Hepatocyte (in vitro differentiated cells): ENCODE measurements around the gene DPYD. TPM values are rescaled to one million over a fixed set of nuclear protein-coding genes. Genes with fewer than 3 reads are reported as not detected.
A peak's percentile ranks its signal among the peaks of the same experiment; 100 is the strongest.

Source experiments
- DNase-seq: peaks from one replicate; pipeline ENCODE4 v3.0.0-alpha.2; 2016; ENCODE audit warnings: low spot score
- H2AFZ ChIP-seq: fragments of 200-600 bp; sonication (generic); 2 replicates; pipeline ENCODE4 v1.6.0; 2016; ENCODE audit warnings: antibody characterized with exemption, mild to moderate bottlenecking
- H3K27ac ChIP-seq: fragments of 200-600 bp; sonication (generic); 2 replicates; pipeline ENCODE4 v1.5.1; 2016; ENCODE audit warnings: mild to moderate bottlenecking
- H3K27me3 ChIP-seq: fragments of 200-600 bp; sonication (generic); 2 replicates; pipeline ENCODE4 v1.6.1; 2016
- H3K36me3 ChIP-seq: fragments of 200-600 bp; sonication (generic); replicated peaks from 2 replicates; pipeline ENCODE4 v1.5.1; 2016; ENCODE audit warnings: low read depth; ENCODE audit not compliant: insufficient read depth
- H3K4me1 ChIP-seq: fragments of 200-600 bp; sonication (generic); 2 replicates; pipeline ENCODE4 v1.5.1; 2016; ENCODE audit warnings: mild to moderate bottlenecking, moderate library complexity; ENCODE audit not compliant: insufficient read depth
- H3K4me2 ChIP-seq: fragments of 200-600 bp; sonication (generic); 2 replicates; pipeline ENCODE4 v1.6.0; 2016
- H3K4me3 ChIP-seq: fragments of 200-600 bp; sonication (generic); 2 replicates; pipeline ENCODE4 v1.5.1; 2016; ENCODE audit warnings: mild to moderate bottlenecking
- H3K79me2 ChIP-seq: fragments of 200-600 bp; sonication (generic); 2 replicates; pipeline ENCODE4 v1.6.0; 2017; ENCODE audit warnings: mild to moderate bottlenecking
- H3K9me2 ChIP-seq: fragments of 200-600 bp; sonication (generic); replicated peaks from 2 replicates; pipeline ENCODE4 v1.6.0; 2017; ENCODE audit warnings: mild to moderate bottlenecking; ENCODE audit not compliant: insufficient read depth
- H3K9me3 ChIP-seq: fragments of 200-600 bp; sonication (generic); 2 replicates; pipeline ENCODE4 v1.5.1; 2016; ENCODE audit warnings: low read depth, mild to moderate bottlenecking
- H4K20me1 ChIP-seq: fragments of 200-600 bp; sonication (generic); 2 replicates; pipeline ENCODE4 v1.6.0; 2016; ENCODE audit warnings: mild to moderate bottlenecking; ENCODE audit not compliant: insufficient read depth, poor library complexity, severe bottlenecking
- CTCF ChIP-seq: fragments of 200-600 bp; sonication (generic); IDR thresholded peaks from 2 replicates; pipeline ENCODE4 v1.5.1; 2016; ENCODE audit warnings: antibody characterized with exemption, mild to moderate bottlenecking; ENCODE audit not compliant: poor library complexity
- EZH2 ChIP-seq: fragments of 200-600 bp; sonication (generic); IDR thresholded peaks from 2 replicates; pipeline ENCODE4 v1.6.1; 2016; ENCODE audit warnings: antibody characterized with exemption, mild to moderate bottlenecking, borderline replicate concordance
- EZH2phosphoT487 ChIP-seq: fragments of 200-600 bp; sonication (generic); IDR thresholded peaks from one replicate; pipeline ENCODE4 v1.6.1; 2018; ENCODE audit warnings: antibody characterized with exemption, mild to moderate bottlenecking, low read depth, moderate library complexity; ENCODE audit not compliant: unreplicated experiment, severe bottlenecking
- WGBS: methylation state at CpG from one replicate; pipeline ENCODE4 v1.1.6; 2016; ENCODE audit warnings: low lambda C conversion rate; ENCODE audit errors: missing lambda C conversion rate; 5-methylcytosine and 5-hydroxymethylcytosine counted together
- polyA plus RNA-seq: library from polyadenylated mRNA; unstranded; fragments of >200 nt; fragmentation: Nextera tagmentation; extraction: Ambion mirVana; gene quantifications from 2 replicates; pipeline ENCODE4 v1.2.1, GENCODE V29; 2016
- total RNA-seq: library from RNA; depleted of rRNA; stranded (reverse); fragments of >200 nt; gene quantifications from 2 replicates; pipeline ENCODE4 v1.2.3, GENCODE V29; 2014

DPYD gene
- total and polyA plus RNA-seq, 2 experiments from 2014 or later, result 7.5 to 21.8 TPM

- Histone ChIP-seq H3K4me1 (no peaks in the 10 kb centered on the region), H3K79me2 (no peaks in the 10 kb centered on the region), H3K36me3 (no peaks in the 10 kb centered on the region), H3K27ac (no peak overlapping the region), H3K4me3 (no peak overlapping the region), H3K4me2 (no peak overlapping the region), H2AFZ (no peak overlapping the region), H3K9me2 (no peaks in the 10 kb centered on the region), H4K20me1 (no peaks in the 10 kb centered on the region), H3K9me3 (no peaks in the 10 kb centered on the region), H3K27me3 (no peaks in the 10 kb centered on the region)
- no peak for TF ChIP-seq EZH2
- TF ChIP-seq EZH2phosphoT487, result no peak
- no peak for TF ChIP-seq CTCF
- DNase-seq, result no peak
Measured at GRCh38 chr1:97925151-97925550, 4.3 kb upstream of the DPYD start.

GRCh38 chr1:97923811-97924210 is 3.0 kb upstream of the DPYD start:
- H3K27ac ChIP-seq, result no peak overlapping the region
- H3K4me2 ChIP-seq, result no peak overlapping the region
- H2AFZ ChIP-seq, result no peak overlapping the region
- DNase-seq, result no peak
- no peaks in the 10 kb centered on the region for H3K4me1 ChIP-seq
- TF ChIP-seq EZH2phosphoT487 (no peak), CTCF (no peak), EZH2 (no peak)
- H3K36me3 ChIP-seq, result no peaks in the 10 kb centered on the region
- no peaks in the 10 kb centered on the region for H3K9me3 ChIP-seq
- H3K4me3 ChIP-seq, result no peak overlapping the region
- peaks cover under 1% of the 10 kb centered on the region for H3K27me3 ChIP-seq
- H4K20me1 ChIP-seq, result no peaks in the 10 kb centered on the region
- WGBS, result 86% methylated on average over 2 of the region's 2 CpGs
- H3K79me2 ChIP-seq, result no peaks in the 10 kb centered on the region
- H3K9me2 ChIP-seq, result no peaks in the 10 kb centered on the region

- H3K79me2 ChIP-seq, result peaks cover 4% of the 10 kb centered on the region
- DNase-seq, result no peak
Measured at GRCh38 chr1:97920276-97920831, 480 bp downstream of the DPYD start.

More at GRCh38 chr1:97920276-97920831, 480 bp downstream of the DPYD start:
- Histone ChIP-seq H4K20me1 (no peaks in the 10 kb centered on the region), H3K27me3 (peaks cover 4% of the 10 kb centered on the region), H3K4me2 (peak overlapping the region; percentile 87), H3K27ac (peak overlapping the region; percentile 68), H3K4me3 (peak overlapping the region; percentile 89), H3K9me3 (no peaks in the 10 kb centered on the region), H2AFZ (peak overlapping the region; percentile 97), H3K9me2 (no peaks in the 10 kb centered on the region), H3K4me1 (no peaks in the 10 kb centered on the region), H3K36me3 (no peaks in the 10 kb centered on the region)
- under 1% methylated on average over 19 of the region's 24 CpGs for WGBS
- TF ChIP-seq CTCF, result no peak
- TF ChIP-seq EZH2phosphoT487, result no peak
- no peak for TF ChIP-seq EZH2
